DMS153 treated with DMSO at 0.1 percent for 48 hours (cell line): ENCODE data around the gene FSD2.
"Not testable (repeated sequence)": the region's sequence is repeated elsewhere in the genome, so short reads cannot be mapped to it uniquely, and the experiment has no call there.

Experiments
- DNase-seq: peaks from one replicate; lab custom pipeline; 2025; ENCODE audit not compliant: unreplicated experiment; lab: John Stamatoyannopoulos, UW

The FSD2 gene

GRCh38 chr15:82739086-82739485, 66.8 kb downstream of the FSD2 start:
- DNase-seq: no peak

GRCh38 chr15:82737975-82738374, 67.9 kb downstream of the FSD2 start:
- DNase-seq: no peak

GRCh38 chr15:82731527-82731926, 74.3 kb downstream of the FSD2 start:
- DNase-seq: no peak

- no peak for DNase-seq
Measured at GRCh38 chr15:82730022-82730530, 75.8 kb downstream of the FSD2 start.

- DNase-seq: no peak
Measured at GRCh38 chr15:82726816-82727215, 79.1 kb downstream of the FSD2 start.

GRCh38 chr15:82715003-82715402, 90.9 kb downstream of the FSD2 start:
- no peak for DNase-seq

- DNase-seq: no peak
Measured at GRCh38 chr15:82714016-82714415, 91.9 kb downstream of the FSD2 start.

GRCh38 chr15:82712036-82712435, 93.8 kb downstream of the FSD2 start:
- no peak for DNase-seq

GRCh38 chr15:82710926-82711490, 94.9 kb downstream of the FSD2 start:
- DNase-seq: no peak

GRCh38 chr15:82710208-82710555, 95.7 kb downstream of the FSD2 start:
- no peak for DNase-seq

GRCh38 chr15:82709421-82710207, 96.3 kb downstream of the FSD2 start, which contains the start of gene AP3B2:
AP3B2 (minus strand) TSS chr15:82709875; CDS start chr15:82709706, 169 bp downstream.
- DNase-seq: peak; percentile 18

GRCh38 chr15:82709081-82709420, 96.8 kb downstream of the FSD2 start:
- DNase-seq: no peak

GRCh38 chr15:82705856-82706255, 100.0 kb downstream of the FSD2 start:
- DNase-seq: not testable (repeated sequence)
